ENCODE data around the gene SRSF1. TPM values are rescaled to one million over a fixed set of nuclear protein-coding genes. Genes with fewer than 3 reads are reported as not detected.
A peak's percentile ranks its signal among the peaks of the same experiment; 100 is the strongest.

SRSF1 gene
- total and polyA plus RNA-seq, 12 donors: 105 to 276 (median 186) TPM

- DNase-seq: no peak
- 38 to 47% (median 44%) methylated on average over 4 of the region's 4 CpGs for WGBS, 4 donors
- Histone ChIP-seq H3K27me3 (no peaks in the 10 kb centered on the region), H3K9me3 (replicated peaks in 1 of 3) (no peaks in the 10 kb centered on the region), H3K4me1 (replicated peaks in 1 of 2) (peaks cover 27 to 65% of the 10 kb centered on the region in 2 donors), H3K27ac (peak overlapping the region in 2 of 5 donors; percentile 26 to 43), H3K4me3 (no peak overlapping the region), H3K36me3 (replicated peaks in 1 of 2) (peaks cover 0 to 21% of the 10 kb centered on the region in 2 donors)
- TF ChIP-seq CTCF (IDR thresholded peaks at IDR 0.05): no peak
- no peak for TF ChIP-seq POLR2A (IDR thresholded peaks at IDR 0.05)
- intact Hi-C loops (cut with DNase I): no loop called here
Observed at GRCh38 chr17:57984261-57984890, 22.7 kb downstream of the SRSF1 start.

- Histone ChIP-seq H3K27me3 (no peaks in the 10 kb centered on the region), H3K27ac (no peak overlapping the region), H3K4me1 (replicated peaks in 1 of 2) (peaks cover 27 to 57% of the 10 kb centered on the region in 2 donors), H3K9me3 (replicated peaks in 1 of 3) (no peaks in the 10 kb centered on the region), H3K4me3 (no peak overlapping the region), H3K36me3 (replicated peaks in 1 of 2) (peaks cover 0 to 31% of the 10 kb centered on the region in 2 donors)
- WGBS, 4 donors: 90 to 94% (median 92%) methylated on average over 1 of the region's 1 CpG
- TF ChIP-seq POLR2A (IDR thresholded peaks at IDR 0.05) (no peak), CTCF (IDR thresholded peaks at IDR 0.05) (no peak)
- no peak for DNase-seq
- intact Hi-C loops (cut with DNase I): no loop called here
Observed at GRCh38 chr17:57983446-57983845, 23.6 kb downstream of the SRSF1 start.

- no peak for TF ChIP-seq POLR2A (IDR thresholded peaks at IDR 0.05)
- Histone ChIP-seq H3K4me3 (no peak overlapping the region), H3K4me1 (replicated peaks in 1 of 2) (peaks cover 27 to 57% of the 10 kb centered on the region in 2 donors), H3K27me3 (no peaks in the 10 kb centered on the region), H3K9me3 (replicated peaks in 1 of 3) (no peaks in the 10 kb centered on the region), H3K27ac (no peak overlapping the region), H3K36me3 (replicated peaks in 1 of 2) (peaks cover 0 to 39% of the 10 kb centered on the region in 2 donors)
- WGBS, 4 donors: 78 to 89% (median 80%) methylated on average over 13 to 14 of the region's 14 CpGs
- no peak for DNase-seq
- intact Hi-C loops (cut with DNase I): no loop called here
Observed at GRCh38 chr17:57982452-57983170, 24.4 kb downstream of the SRSF1 start.

GRCh38 chr17:57980522-57980921, 26.5 kb downstream of the SRSF1 start:
- Histone ChIP-seq H3K27ac (no peak overlapping the region), H3K4me3 (no peak overlapping the region), H3K9me3 (replicated peaks in 1 of 3) (no peaks in the 10 kb centered on the region), H3K27me3 (no peaks in the 10 kb centered on the region), H3K4me1 (replicated peaks in 1 of 2) (peaks cover 18 to 52% of the 10 kb centered on the region in 2 donors), H3K36me3 (replicated peaks in 1 of 2) (peaks cover 0 to 57% of the 10 kb centered on the region in 2 donors)
- WGBS, 4 donors: 83 to 96% (median 88%) methylated on average over 4 of the region's 4 CpGs
- no peak for DNase-seq
- intact Hi-C loops (cut with DNase I): no loop called here
- TF ChIP-seq POLR2A (IDR thresholded peaks at IDR 0.05): no peak
- no peak for TF ChIP-seq CTCF (IDR thresholded peaks at IDR 0.05)
